RWPE1 (cell line): Measurements from ENCODE around the gene OR9G4.
A peak's percentile ranks its signal among the peaks of the same experiment; 100 is the strongest.

ENCODE experiments used
- CTCF ChIA-PET: fragments of 350-600 bp; sonication (Branson Sonifier 250); formaldehyde crosslinking; extraction: SDS; loops from one replicate; lab custom pipeline; 2021; lab: Yijun Ruan, JAX
- POLR2A ChIA-PET: fragments of 400-600 bp; formaldehyde crosslinking; extraction: SDS; loops from one replicate; lab custom pipeline; 2020; ENCODE audit warnings: antibody characterized with exemption; ENCODE audit not compliant: low non-redundant PET; lab: Yijun Ruan, JAX
- DNase-seq: peaks from one replicate; pipeline ENCODE4 v3.0.0; 2012; ENCODE audit warnings: low spot score
- H3K27ac ChIP-seq: fragments of 450-650 bp; 2 replicates; pipeline ENCODE4 v1.5.1; 2017
- CTCF ChIP-seq: fragments of 450-650 bp; conservative IDR thresholded peaks from 2 replicates; pipeline ENCODE4 v1.5.1; 2017; ENCODE audit warnings: low read depth, mild to moderate bottlenecking

OR9G4 gene

GRCh38 chr11:56748597-56748996 lies at the start of gene OR9G4:
Gene OR9G4 (minus strand): TSS chr11:56748697. CDS start chr11:56743766, 4,931 bp downstream.
- H3K27ac ChIP-seq, result no peak within 1 kb of the TSS
- no peak for DNase-seq
- ChIA-PET POLR2A (no interaction called here), CTCF (no interaction called here)
- no peak for TF ChIP-seq CTCF

DNA sequence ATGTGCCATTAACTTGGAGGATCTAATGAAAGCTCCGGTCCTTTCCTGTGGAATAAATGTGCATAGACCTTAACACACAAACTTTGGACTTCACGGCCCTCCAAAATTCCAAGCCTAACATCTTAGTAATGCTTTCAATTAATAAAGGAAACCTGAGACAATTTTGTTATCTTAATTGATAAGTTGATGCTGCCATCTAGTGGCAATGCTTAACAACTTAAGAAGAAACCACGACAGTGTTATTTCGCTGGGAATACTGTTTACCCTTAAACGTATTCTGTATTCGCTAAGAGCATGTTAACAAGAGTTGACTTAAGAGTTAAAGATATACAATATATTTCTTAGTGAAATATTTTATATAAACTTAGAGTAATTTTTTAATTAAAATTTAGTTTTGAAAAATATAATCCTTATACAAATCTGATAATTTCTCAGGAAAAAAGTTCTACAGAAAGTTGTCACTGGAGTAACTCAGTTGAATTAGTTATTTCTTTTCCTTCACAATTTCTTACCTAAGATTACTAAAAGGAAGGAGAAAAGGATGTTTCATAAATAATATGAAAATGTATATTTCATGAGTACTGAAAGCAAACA lies 35.0 kb upstream of the OR9G4 start:
- POLR2A ChIA-PET, result no interaction called here
- H3K27ac ChIP-seq, result no peak overlapping the region
- peak; percentile 61 for TF ChIP-seq CTCF
- CTCF ChIA-PET, result interaction anchor here (0.7 kb wide), 1 partner anchor 21 kb away, joined by 3 read pairs; no protein-coding TSS in a partner anchor
- peak; percentile 44 for DNase-seq

DNA sequence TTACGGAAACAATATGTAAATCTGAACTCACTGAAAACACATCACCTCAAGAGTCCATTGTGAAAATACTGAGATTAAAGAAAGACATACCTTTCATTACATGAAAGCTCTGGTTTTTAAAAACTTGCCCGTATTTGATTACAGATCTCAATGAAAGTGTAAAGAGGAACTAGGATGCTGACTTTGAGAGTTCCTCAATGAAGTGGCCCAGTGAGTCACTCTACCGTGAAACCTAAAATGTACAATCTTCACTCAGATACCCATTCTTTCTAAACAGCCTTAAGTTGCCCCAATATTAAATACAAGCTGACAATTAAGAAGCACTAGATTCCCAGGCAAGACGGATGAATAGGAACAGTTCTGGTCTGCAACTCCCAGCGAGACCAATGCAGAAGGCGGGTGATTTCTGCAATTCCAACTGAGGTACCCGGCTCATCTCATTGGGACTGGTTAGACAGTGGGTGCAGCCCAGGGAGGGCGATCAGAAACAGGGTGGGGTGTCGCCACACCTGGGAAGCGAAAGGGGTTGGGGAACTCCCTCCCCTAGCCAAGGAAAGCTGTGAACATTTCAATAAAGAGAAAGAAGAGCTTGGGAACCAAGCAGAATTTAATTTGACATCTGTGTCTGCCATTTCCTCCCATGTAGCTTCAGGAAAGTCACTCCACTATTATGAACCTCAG lies 33.8 kb upstream of the OR9G4 start:
- TF ChIP-seq CTCF, result no peak
- CTCF ChIA-PET, result interaction anchor here (0.6 to 0.8 kb wide), 2 partner anchors 235 to 993 kb away, joined by 3 to 4 read pairs; no protein-coding TSS in a partner anchor
- POLR2A ChIA-PET, result no interaction called here
- H3K27ac ChIP-seq, result no peak overlapping the region
- no peak for DNase-seq

GRCh38 chr11:56776809-56777208 lies 28.3 kb upstream of the OR9G4 start:
- POLR2A ChIA-PET, result no interaction called here
- H3K27ac ChIP-seq, result no peak overlapping the region
- no peak for TF ChIP-seq CTCF
- CTCF ChIA-PET, result no interaction called here
- DNase-seq, result no peak

DNA sequence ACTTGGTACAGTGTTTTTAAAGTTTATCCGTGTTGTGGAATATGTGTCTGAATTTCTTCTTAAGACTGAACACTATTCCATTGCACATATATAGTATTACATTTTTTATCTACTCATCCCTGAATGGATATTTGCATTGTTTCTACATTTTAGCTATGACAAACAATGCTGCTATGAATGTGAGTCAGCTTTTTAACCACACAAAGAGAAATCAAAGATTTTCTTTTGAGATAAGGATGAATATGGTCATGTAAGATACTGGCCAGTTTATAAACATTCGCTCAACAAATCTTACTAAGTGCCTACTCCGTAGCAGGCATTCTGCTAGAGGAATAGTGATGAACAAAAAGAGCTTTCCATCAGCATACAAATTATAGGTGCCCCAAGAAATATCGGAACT lies 16.5 kb upstream of the OR9G4 start:
- POLR2A ChIA-PET, result no interaction called here
- DNase-seq, result no peak
- H3K27ac ChIP-seq, result no peak overlapping the region
- CTCF ChIA-PET, result no interaction called here
- TF ChIP-seq CTCF, result no peak

DNA sequence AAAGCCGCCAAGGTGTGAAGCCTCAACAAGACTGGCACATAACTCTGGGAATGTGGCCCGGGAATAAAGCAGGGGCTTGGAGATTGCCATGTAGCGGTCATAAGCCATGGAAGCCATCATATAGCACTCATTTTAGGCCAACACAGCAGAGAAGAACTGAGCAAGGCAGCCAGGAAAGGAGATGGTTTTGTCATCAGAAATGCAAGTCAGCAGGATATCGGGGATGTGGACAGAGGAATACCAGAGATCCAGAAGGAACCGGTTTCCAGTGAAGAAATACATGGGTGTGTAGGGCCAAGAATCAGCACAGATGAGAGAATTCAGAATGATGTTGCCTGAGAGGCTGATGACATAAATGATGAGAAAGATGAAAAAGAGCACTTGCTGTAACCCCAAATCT lies 3.0 kb upstream of the OR9G4 start:
- H3K27ac ChIP-seq, result no peak overlapping the region
- no peak for TF ChIP-seq CTCF
- POLR2A ChIA-PET, result no interaction called here

More for the DNA sequence above, 3.0 kb upstream of the OR9G4 start:
- no peak for DNase-seq
- CTCF ChIA-PET, result no interaction called here
